Stimulated activated CD8-positive, alpha-beta memory T cell treated with anti-CD3 and anti-CD28 coated beads, Interleukin-7, amount 100 ng/mL, for 4 hours (primary cell): ENCODE data around the gene BTBD16.

ENCODE experiments used
- DNase-seq, 2 donors: peaks; one replicate each; pipeline ENCODE4 v3.0.0-alpha.2; 2020; ENCODE audit warnings: low read depth in 2 of 2

BTBD16 gene

GRCh38 chr10:122271076-122271475, at the start of gene BTBD16:
TSS of gene BTBD16 (plus strand) at chr10:122271296. CDS start at chr10:122275082, 3,786 bp downstream.
- no peak for DNase-seq

GRCh38 chr10:122221958-122222357, 49.1 kb upstream of the BTBD16 start:
- no peak for DNase-seq

GRCh38 chr10:122222638-122223037, 48.5 kb upstream of the BTBD16 start:
- DNase-seq = no peak

GRCh38 chr10:122224159-122224558, 46.9 kb upstream of the BTBD16 start:
- DNase-seq = no peak

GRCh38 chr10:122225330-122225729, 45.8 kb upstream of the BTBD16 start:
- no peak for DNase-seq

GRCh38 chr10:122227754-122228153, 43.3 kb upstream of the BTBD16 start:
- DNase-seq = no peak

- DNase-seq = no peak
Measured at GRCh38 chr10:122229666-122230065, 41.4 kb upstream of the BTBD16 start.

GRCh38 chr10:122230222-122230621, 40.9 kb upstream of the BTBD16 start:
- no peak for DNase-seq

- DNase-seq = no peak
Measured at GRCh38 chr10:122232769-122233168, 38.3 kb upstream of the BTBD16 start.

- no peak for DNase-seq
Measured at GRCh38 chr10:122233857-122234348, 37.2 kb upstream of the BTBD16 start.

GRCh38 chr10:122234416-122234815, 36.7 kb upstream of the BTBD16 start:
- DNase-seq = no peak

GRCh38 chr10:122236690-122237306, 34.3 kb upstream of the BTBD16 start:
- DNase-seq = no peak

GRCh38 chr10:122237331-122237990, 33.6 kb upstream of the BTBD16 start:
- DNase-seq = no peak

GRCh38 chr10:122239578-122240257, 31.4 kb upstream of the BTBD16 start:
- DNase-seq = no peak

- DNase-seq = no peak
Measured at GRCh38 chr10:122240401-122240800, 30.7 kb upstream of the BTBD16 start.

GRCh38 chr10:122241836-122242235, 29.3 kb upstream of the BTBD16 start:
- DNase-seq = no peak

- no peak for DNase-seq
Measured at GRCh38 chr10:122243550-122243949, 27.5 kb upstream of the BTBD16 start.

- no peak for DNase-seq
Measured at GRCh38 chr10:122244001-122244975, 26.8 kb upstream of the BTBD16 start.

- no peak for DNase-seq
Measured at GRCh38 chr10:122245136-122245535, 26.0 kb upstream of the BTBD16 start.

- no peak for DNase-seq
Measured at GRCh38 chr10:122245897-122246296, 25.2 kb upstream of the BTBD16 start.

- DNase-seq = no peak
Measured at GRCh38 chr10:122246830-122247520, 24.1 kb upstream of the BTBD16 start.
